Heart right ventricle (tissue), 16 donors: Measurements from ENCODE around the gene CLSTN2. TPM values are rescaled to one million over a fixed set of nuclear protein-coding genes. Genes with fewer than 3 reads are reported as not detected.

ENCODE experiments used
- ATAC-seq, 8 donors: fragments of 200-7000 bp; cut with Tn5 transposase; one replicate each; pipeline ENCODE4 v1.9.1; 2020; ENCODE audit warnings: mild to moderate bottlenecking in 8 of 8, moderate library complexity in 8 of 8, moderate number of reproducible peaks in 1 of 8
- DNase-seq, 2 donors: peaks; one replicate each; pipeline ENCODE4 v3.0.0-alpha.2; 2020
- H3K27ac ChIP-seq, 10 donors: fragments of 200-600 bp; sonication (generic) in 2 of 10; one replicate each; pipeline versions ENCODE4 v1.5.0 to v1.8.0; 2020 to 2022; ENCODE audit warnings: mild to moderate bottlenecking in 3 of 10
- H3K27me3 ChIP-seq, 7 donors: fragments of 200-600 bp; one replicate each; pipeline ENCODE4 v1.8.0; 2021 to 2022; ENCODE audit warnings: mild to moderate bottlenecking in 2 of 7
- H3K36me3 ChIP-seq, 9 donors: fragments of 200-600 bp; sonication (generic) in 1 of 9; one replicate each; pipeline versions ENCODE4 v1.5.0 to v1.8.0; 2020 to 2022; ENCODE audit warnings: mild to moderate bottlenecking in 2 of 9
- H3K4me1 ChIP-seq, 9 donors: fragments of 200-600 bp; sonication (generic) in 1 of 9; one replicate each; pipeline versions ENCODE4 v1.5.0 to v1.8.0; 2020 to 2022; ENCODE audit warnings: mild to moderate bottlenecking in 4 of 9
- H3K4me3 ChIP-seq, 10 donors: fragments of 200-600 bp; sonication (generic) in 2 of 10; one replicate each; pipeline versions ENCODE4 v1.5.0 to v1.8.0; 2020 to 2022; ENCODE audit warnings: mild to moderate bottlenecking in 7 of 10, moderate library complexity in 2 of 10
- H3K9me3 ChIP-seq, 11 donors: fragments of 200-600 bp in 10 of 11; sonication (generic) in 2 of 11; one replicate each; pipeline versions ENCODE4 v1.5.0 to v1.8.0; 2013 to 2022; ENCODE audit warnings: mild to moderate bottlenecking in 2 of 11, control low read depth in 1 of 11, moderate library complexity in 1 of 11
- WGBS, 2 donors: extraction: QIAGEN DNeasy Blood & Tissue Kit; methylation state at CpG; one replicate each; pipeline ENCODE4 v1.1.7; 2013; ENCODE audit warnings: inconsistent platforms in 1 of 2; 5-methylcytosine and 5-hydroxymethylcytosine counted together
- intact Hi-C, 10 donors: fragments of 100-400 bp; cut with DNase I; formaldehyde crosslinking; loops; one replicate each; pipeline versions ENCODE4 v1.11.1 to v1.14.2; 2022
- polyA plus RNA-seq, 2 donors: library from polyadenylated mRNA; stranded (reverse); fragments of 200-250 nt; gene quantifications; one replicate each; pipeline ENCODE4 v1.2.3, GENCODE V29; 2013
- total RNA-seq, 10 donors: library from RNA; stranded (reverse); fragmentation: NEBNext Ultra II Directional in 3 of 10; extraction: Animal tissue kit (Norgen Biotek cat#: 25700) in 3 of 10; gene quantifications; one replicate each; pipeline versions ENCODE4 v1.2.1 to v1.2.4, GENCODE V29; 2021 to 2023
- TF ChIP-seq, protein P1 (sequence below), 9 donors: fragments of 200-600 bp; sonication (generic) in 2 of 9; IDR thresholded peaks; one replicate each; pipeline versions ENCODE4 v1.5.0 to v1.8.0; 2021 to 2022; ENCODE audit warnings: antibody characterized with exemption in 9 of 9, mild to moderate bottlenecking in 5 of 9, moderate library complexity in 1 of 9
- donor health status: Arrhythmogenic right ventricular cardiomyopathy.
- donor health status: ischemic (EF 13 %, LVEDD 7.1; RV severe dilation, severe dysfunction).
- donor health status: healthy with polysubstance abuse.
- donor health status: DM: no; HTN: yes; CAD: no.
- donor health status: DM: no; HTN: no; CAD: no.
- donor health status: ischemic (EF 25% LVEDD 6.9; RV normal size, moderate dysfunction).
- donor health status: ischemic (EF 25% LVEDD 5.7; RV mildly dilated, moderate dysfunction).
- donor health status: healthy.
- donor health status: DM: yes; HTN: yes; CAD: no.
- donor health status: Ischemic cardiomyopathy.
- donor health status: ischemic (EF 35%, LVEDD 5.7; RV mildly dilated, moderate dysfunction).
- donor health status: nonischemic (EF 11% LVEDD 7.7; RV severe dilation, severe dysfunction).
- donor health status: DM: yes; HTN: yes; CAD: no.
- donor health status: PGD.
- donor health status: ischemic (EF 29% LVEDD 5.4; RV normal size, mild dysfunction).
- donor health status: nonischemic (EF 23%, LVEDD 6.1; RV moderate dilation, normal function).

The CLSTN2 gene
- total and polyA plus RNA-seq, 12 donors: 0.57 to 10.7 (median 4.4) TPM

DNA sequence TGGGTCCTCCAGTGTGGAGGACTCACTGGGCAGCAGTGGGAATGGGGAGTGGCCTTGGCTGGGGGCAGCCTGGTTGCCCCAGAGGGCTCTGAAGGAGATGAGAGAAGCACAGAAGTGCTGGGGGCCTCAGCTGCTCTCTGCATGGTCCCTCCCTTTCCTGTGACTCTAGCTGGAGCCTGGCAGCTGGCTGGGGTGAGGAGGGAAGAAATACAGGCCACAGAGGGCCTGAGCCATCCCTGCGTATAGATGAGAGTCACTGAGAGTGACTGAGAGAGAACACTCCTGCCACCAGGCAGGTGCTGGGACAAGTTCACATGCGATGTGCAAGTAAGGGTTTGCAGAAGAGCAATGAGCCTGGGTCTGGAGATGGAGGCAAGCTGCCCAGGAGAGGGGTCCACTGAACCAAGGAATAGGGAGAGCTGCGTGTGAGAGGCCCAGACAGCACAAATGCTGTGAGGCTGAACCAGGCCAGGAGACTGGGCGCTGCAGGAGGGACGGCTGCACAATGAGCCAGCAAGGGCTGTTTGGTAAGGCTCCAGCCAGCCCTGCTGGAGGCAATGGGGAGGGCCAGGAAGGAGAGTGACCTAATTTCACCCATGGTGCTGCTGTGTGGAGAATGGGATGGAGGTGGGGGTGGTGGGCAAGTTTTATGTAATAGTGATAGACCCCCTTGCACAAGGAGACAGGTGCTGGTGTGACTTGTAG, 87.2 kb downstream of the CLSTN2 start:
- 46 to 73% methylated on average over 5 of the region's 5 CpGs for WGBS, 2 donors
- DNase-seq: peak; percentile 28 to 37
- no peak overlapping the region for H3K4me3 ChIP-seq

DNA sequence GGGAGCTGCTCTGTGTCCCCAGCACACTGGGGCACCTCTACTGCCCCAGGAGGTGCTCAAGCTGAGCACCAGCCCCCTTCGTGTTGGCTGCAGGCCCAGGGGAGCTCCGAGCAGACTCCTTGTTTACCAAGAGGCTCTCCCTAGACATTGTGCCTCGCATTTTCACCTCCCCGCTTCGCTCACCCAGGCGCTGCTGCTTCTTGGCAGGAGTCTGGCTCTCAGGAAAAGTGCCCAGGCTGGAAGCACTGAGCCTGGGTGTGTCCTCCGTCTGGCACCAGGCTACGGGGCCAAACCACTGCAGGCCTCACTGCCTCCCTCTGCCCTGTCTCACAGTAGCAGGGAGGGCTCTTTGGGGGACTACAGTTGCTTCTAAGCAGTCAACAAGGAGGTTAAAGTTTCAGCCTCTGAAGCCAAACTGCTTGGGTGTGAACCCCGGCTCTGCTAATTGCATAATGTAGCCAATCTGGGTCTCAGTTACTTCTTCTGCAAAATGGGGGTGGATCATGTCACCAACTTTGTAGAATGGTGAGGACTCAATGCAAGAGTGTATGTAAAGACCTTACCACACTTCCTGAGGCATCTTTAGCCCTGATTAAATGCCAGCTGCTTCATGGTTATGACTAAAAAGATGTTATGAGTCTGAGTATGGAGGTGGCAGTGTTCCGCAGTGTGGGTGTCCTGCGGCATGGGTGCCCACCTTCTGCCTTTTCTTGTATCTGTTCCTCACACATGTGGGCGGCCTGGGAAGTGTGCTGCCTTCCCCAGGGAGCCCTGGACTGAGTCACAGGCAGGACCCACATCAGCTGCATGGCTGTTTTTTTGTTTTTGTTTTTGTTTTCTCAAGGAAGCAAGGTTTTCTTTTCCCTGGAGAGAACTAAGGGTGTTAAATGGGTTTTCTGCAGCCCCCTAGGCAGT, 88.9 kb downstream of the CLSTN2 start:
- H3K27ac ChIP-seq: peak overlapping the region in 4 of 10 donors; percentile 7 to 28 (median 14)
- DNase-seq: peak in 1 of 2 donors; percentile 48
- peaks cover 0 to 26% (median 17%) of the 10 kb centered on the region in 9 donors for H3K4me1 ChIP-seq
- H3K4me3 ChIP-seq: no peak overlapping the region
- WGBS, 2 donors: 64 to 76% methylated on average over 12 of the region's 12 CpGs
- TF ChIP-seq, protein P1, sequence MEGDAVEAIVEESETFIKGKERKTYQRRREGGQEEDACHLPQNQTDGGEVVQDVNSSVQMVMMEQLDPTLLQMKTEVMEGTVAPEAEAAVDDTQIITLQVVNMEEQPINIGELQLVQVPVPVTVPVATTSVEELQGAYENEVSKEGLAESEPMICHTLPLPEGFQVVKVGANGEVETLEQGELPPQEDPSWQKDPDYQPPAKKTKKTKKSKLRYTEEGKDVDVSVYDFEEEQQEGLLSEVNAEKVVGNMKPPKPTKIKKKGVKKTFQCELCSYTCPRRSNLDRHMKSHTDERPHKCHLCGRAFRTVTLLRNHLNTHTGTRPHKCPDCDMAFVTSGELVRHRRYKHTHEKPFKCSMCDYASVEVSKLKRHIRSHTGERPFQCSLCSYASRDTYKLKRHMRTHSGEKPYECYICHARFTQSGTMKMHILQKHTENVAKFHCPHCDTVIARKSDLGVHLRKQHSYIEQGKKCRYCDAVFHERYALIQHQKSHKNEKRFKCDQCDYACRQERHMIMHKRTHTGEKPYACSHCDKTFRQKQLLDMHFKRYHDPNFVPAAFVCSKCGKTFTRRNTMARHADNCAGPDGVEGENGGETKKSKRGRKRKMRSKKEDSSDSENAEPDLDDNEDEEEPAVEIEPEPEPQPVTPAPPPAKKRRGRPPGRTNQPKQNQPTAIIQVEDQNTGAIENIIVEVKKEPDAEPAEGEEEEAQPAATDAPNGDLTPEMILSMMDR (IDR thresholded peaks at IDR 0.05): no peak
- ATAC-seq: peak; percentile 19 to 74 (median 48)
- H3K9me3 ChIP-seq: no peaks in the 10 kb centered on the region
- no peaks in the 10 kb centered on the region for H3K27me3 ChIP-seq
- no peaks in the 10 kb centered on the region for H3K36me3 ChIP-seq
- intact Hi-C loops: no loop called here

More for the DNA sequence above, 87.2 kb downstream of the CLSTN2 start:
- ATAC-seq: peak; percentile 61 to 93 (median 82)
- Histone ChIP-seq H3K36me3 (no peaks in the 10 kb centered on the region), H3K27me3 (no peaks in the 10 kb centered on the region), H3K9me3 (no peaks in the 10 kb centered on the region), H3K4me1 (peaks cover 0 to 26% (median 17%) of the 10 kb centered on the region in 9 donors), H3K27ac (no peak overlapping the region)
- TF ChIP-seq, protein P1 (IDR thresholded peaks at IDR 0.05): no peak
- intact Hi-C loops: no loop called here

DNA sequence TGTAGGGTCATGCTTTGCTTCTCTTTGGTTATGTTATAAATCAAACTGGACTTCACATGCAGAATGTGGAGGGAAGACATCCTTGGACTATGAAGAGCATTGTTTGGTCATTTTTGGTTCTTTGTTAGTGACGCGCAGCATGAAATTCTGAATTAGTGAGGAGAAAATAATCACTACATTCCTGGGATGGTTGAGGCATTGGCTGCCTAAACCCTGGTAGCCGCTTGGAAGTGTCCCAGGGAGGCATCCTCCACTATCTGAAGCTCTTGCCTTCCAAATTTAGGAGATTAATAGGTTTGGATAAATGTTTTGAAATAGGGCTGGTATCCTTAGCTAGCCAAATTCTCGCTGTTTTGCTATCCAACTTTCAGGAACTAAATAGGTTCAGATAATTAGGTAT, 96.2 kb downstream of the CLSTN2 start:
- TF ChIP-seq, protein P1 (IDR thresholded peaks at IDR 0.05): no peak
- H3K4me3 ChIP-seq: no peak overlapping the region
- H3K9me3 ChIP-seq: no peaks in the 10 kb centered on the region
- ATAC-seq: no peak
- H3K36me3 ChIP-seq: no peaks in the 10 kb centered on the region
- DNase-seq: no peak
- WGBS, 2 donors: 77 to 83% methylated on average over 4 of the region's 4 CpGs
- no peaks in the 10 kb centered on the region for H3K4me1 ChIP-seq
- intact Hi-C loops: no loop called here
- H3K27me3 ChIP-seq: no peaks in the 10 kb centered on the region
- H3K27ac ChIP-seq: no peak overlapping the region

DNA sequence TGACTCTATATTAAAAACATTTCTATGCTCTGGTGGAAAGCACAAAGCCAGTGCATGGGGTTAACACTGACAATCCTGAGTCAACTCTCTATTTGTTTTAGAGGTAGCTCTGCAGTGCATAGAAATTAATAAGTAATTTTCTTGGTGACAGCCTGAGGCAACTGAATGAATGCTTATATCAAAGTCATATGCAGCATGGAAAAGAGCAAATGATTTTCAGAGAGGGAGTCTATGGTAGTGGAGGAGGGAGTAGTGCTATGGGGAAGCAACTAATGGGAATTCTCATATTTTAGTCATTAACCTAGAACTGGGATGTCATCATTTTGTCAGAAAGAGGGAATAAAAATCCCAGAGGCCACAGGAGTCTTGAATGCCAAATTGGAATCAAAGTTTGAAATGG, 99.1 kb downstream of the CLSTN2 start:
- TF ChIP-seq, protein P1 (IDR thresholded peaks at IDR 0.05): no peak
- intact Hi-C loops: no loop called here
- Histone ChIP-seq H3K36me3 (no peaks in the 10 kb centered on the region), H3K4me3 (no peak overlapping the region), H3K4me1 (no peaks in the 10 kb centered on the region), H3K27me3 (no peaks in the 10 kb centered on the region), H3K27ac (no peak overlapping the region), H3K9me3 (no peaks in the 10 kb centered on the region)
- no peak for ATAC-seq
- no peak for DNase-seq
